GM12878 (cell line): Measurements from ENCODE around the gene TTC39C. TPM values are rescaled to one million over a fixed set of nuclear protein-coding genes. Genes with fewer than 3 reads are reported as not detected.

Source experiments
- ATAC-seq: fragments of 200-7000 bp; cut with Tn5 transposase; 3 replicates; pipeline ENCODE4 v1.9.1; 2020; ENCODE audit warnings: mild to moderate bottlenecking, moderate library complexity
- BruUV-seq: library from RNA; stranded (reverse); fragments of 400-500 nt; replicated peaks from 2 replicates; lab custom pipeline; 2021; lab: Mats Ljungman, UMichigan
- CTCF ChIA-PET: fragments of 300-600 bp; sonication (Branson Sonifier 250); formaldehyde crosslinking; extraction: SDS; loops from one replicate; lab custom pipeline; 2021; ENCODE audit warnings: inconsistent platforms; lab: Yijun Ruan, JAX
- POLR2A ChIA-PET: fragments of 350-600 bp; formaldehyde crosslinking; extraction: SDS; loops from one replicate; lab custom pipeline; 2021; ENCODE audit warnings: inconsistent platforms; lab: Charles Lee
- RAD21 ChIA-PET: fragments of 300-600 bp; sonication (Branson Sonifier 250); formaldehyde crosslinking; loops from one replicate; lab custom pipeline; 2023; ENCODE audit warnings: antibody characterized with exemption; ENCODE audit not compliant: unreplicated experiment; lab: Charles Lee
- SMC1A ChIA-PET: fragments of 300-600 bp; sonication (Branson Sonifier 250); formaldehyde crosslinking; loops from one replicate; lab custom pipeline; 2023; ENCODE audit not compliant: unreplicated experiment, uncharacterized antibody; lab: Charles Lee
- DNase-seq: peaks from one replicate; pipeline ENCODE4 v3.0.0-alpha.2; 2011; ENCODE audit warnings: low read depth, low spot score
- FAIRE-seq: peaks from 3 replicates; lab custom pipeline; 2011; peaks lifted over from hg19 to GRCh38; lab: Jason Lieb, UNC
- H2AFZ ChIP-seq: 2 replicates; pipeline ENCODE4 v1.6.0; 2011; ENCODE audit warnings: low read depth, low read length, control low read depth; ENCODE audit not compliant: control insufficient read depth
- H3K27ac ChIP-seq: 2 replicates; pipeline ENCODE4 v1.5.1; 2011; ENCODE audit warnings: control low read depth; ENCODE audit not compliant: control insufficient read depth, insufficient read depth
- H3K27me3 ChIP-seq, 2 experiments: replicated peaks in 1 of 2; 2 replicates each; pipeline versions ENCODE4 v1.6.0 to v1.6.1; 2011; ENCODE audit warnings: low read length in 1 of 2; ENCODE audit not compliant: control insufficient read depth in 2 of 2, insufficient read depth in 2 of 2
- H3K36me3 ChIP-seq, 2 experiments: 2 replicates each; pipeline ENCODE4 v1.5.1; 2011; ENCODE audit warnings: low read length in 1 of 2; ENCODE audit not compliant: control insufficient read depth in 2 of 2, insufficient read depth in 2 of 2
- H3K4me1 ChIP-seq: 2 replicates; pipeline ENCODE4 v1.6.1; 2011; ENCODE audit warnings: mild to moderate bottlenecking, low read length, moderate library complexity, mixed read lengths; ENCODE audit not compliant: control insufficient read depth, insufficient read depth
- H3K4me2 ChIP-seq: 2 replicates; pipeline ENCODE4 v1.6.0; 2011; ENCODE audit warnings: control low read depth; ENCODE audit not compliant: control insufficient read depth, insufficient read depth
- H3K4me3 ChIP-seq: fragments of 200-600 bp; sonication (generic); 2 replicates; pipeline ENCODE4 v1.5.1; 2016
- H3K79me2 ChIP-seq: 2 replicates; pipeline ENCODE4 v1.6.0; 2011; ENCODE audit warnings: low read length; ENCODE audit not compliant: control insufficient read depth, insufficient read depth
- H3K9ac ChIP-seq: 2 replicates; pipeline ENCODE4 v1.8.0; 2011; ENCODE audit warnings: low read length, control low read depth, mixed read lengths; ENCODE audit not compliant: control insufficient read depth, insufficient read depth
- H3K9me3 ChIP-seq: replicated peaks from 3 replicates; pipeline ENCODE4 v1.5.1; 2011; ENCODE audit warnings: mild to moderate bottlenecking, low read length; ENCODE audit not compliant: control insufficient read depth, insufficient read depth
- H4K20me1 ChIP-seq: 2 replicates; pipeline ENCODE4 v1.6.0; 2011; ENCODE audit not compliant: control insufficient read depth, insufficient read depth
- CEBPZ ChIP-seq: fragments of 150-350 bp; IDR thresholded peaks from 2 replicates; pipeline ENCODE4 v1.6.1; 2016; ENCODE audit warnings: low read depth, low read length
- CHD2 ChIP-seq: IDR thresholded peaks from 2 replicates; pipeline ENCODE4 v1.6.1; 2011; ENCODE audit warnings: low read depth, low read length, improper control_type of control experiment, borderline replicate concordance
- EED ChIP-seq: sonication (generic); IDR thresholded peaks from 2 replicates; pipeline ENCODE4 v1.6.1; 2016; ENCODE audit warnings: antibody characterized with exemption, low read depth
- EGR1 ChIP-seq, 2 experiments: IDR thresholded peaks; 1 replicate in 1 of 2; 2 replicates in 1 of 2; pipeline ENCODE4 v1.6.1; 2011 to 2012; ENCODE audit warnings: low read depth in 2 of 2, low read length in 2 of 2, borderline replicate concordance in 1 of 2, mild to moderate bottlenecking in 1 of 2, moderate library complexity in 1 of 2
- FOS ChIP-seq: IDR thresholded peaks from 3 replicates; pipeline ENCODE4 v1.6.1; 2011; ENCODE audit warnings: borderline replicate concordance; ENCODE audit not compliant: insufficient read length; ENCODE audit errors: extremely low read depth
- FOXM1 ChIP-seq: IDR thresholded peaks from 2 replicates; pipeline ENCODE4 v1.6.1; 2012; ENCODE audit warnings: low read depth, mild to moderate bottlenecking, inconsistent platforms, low read length, moderate library complexity
- IRF4 ChIP-seq: IDR thresholded peaks from 2 replicates; pipeline ENCODE4 v1.6.1; 2011; ENCODE audit warnings: low read depth, low read length
- SKIL ChIP-seq: fragments of 450-650 bp; IDR thresholded peaks from 2 replicates; pipeline ENCODE4 v1.6.1; 2017; ENCODE audit warnings: mild to moderate bottlenecking, low read depth, inconsistent platforms; ENCODE audit not compliant: poor library complexity, severe bottlenecking
- SMC3 ChIP-seq: IDR thresholded peaks from 2 replicates; pipeline ENCODE4 v1.6.1; 2011; ENCODE audit warnings: low read length, improper control_type of control experiment, borderline replicate concordance
- SUPT20H ChIP-seq: IDR thresholded peaks from 2 replicates; pipeline ENCODE4 v1.6.1; 2011; ENCODE audit warnings: low read depth, mild to moderate bottlenecking, low read length, moderate library complexity, borderline replicate concordance; ENCODE audit not compliant: control insufficient read depth
- YY1 ChIP-seq: IDR thresholded peaks from 2 replicates; pipeline ENCODE4 v1.6.1; 2011; ENCODE audit warnings: low read depth, mild to moderate bottlenecking, low read length
- ZNF207 ChIP-seq: fragments of 450-650 bp; IDR thresholded peaks from 2 replicates; pipeline ENCODE4 v1.6.1; 2014; ENCODE audit warnings: antibody characterized with exemption, mild to moderate bottlenecking, borderline replicate concordance
- ZNF217 ChIP-seq: fragments of 450-650 bp; IDR thresholded peaks from 2 replicates; pipeline ENCODE4 v1.6.1; 2017; ENCODE audit warnings: antibody characterized with exemption, mild to moderate bottlenecking
- ZSCAN29 ChIP-seq: fragments of 450-650 bp; IDR thresholded peaks from 2 replicates; pipeline ENCODE4 v1.6.1; 2017; ENCODE audit warnings: mild to moderate bottlenecking, moderate library complexity
- ZZZ3 ChIP-seq: IDR thresholded peaks from 2 replicates; pipeline ENCODE4 v1.6.1; 2011; ENCODE audit warnings: low read depth; ENCODE audit not compliant: control insufficient read depth, insufficient read length
- WGBS: methylation state at CpG from one replicate; pipeline ENCODE4 v1.1.6; 2016; ENCODE audit warnings: low lambda C conversion rate; ENCODE audit not compliant: insufficient replicate concordance, insufficient coverage; ENCODE audit errors: missing lambda C conversion rate; 5-methylcytosine and 5-hydroxymethylcytosine counted together
- in situ Hi-C: fragments of 300-500 bp; cut with MboI; formaldehyde crosslinking; loops from 9 replicates; pipeline ENCODE4 v1.14.3; 2018; ENCODE audit warnings: mixed read lengths
- intact Hi-C: fragments of 100-400 bp; cut with micrococcal nuclease; formaldehyde crosslinking; loops from one replicate; pipeline ENCODE4 v1.14.2; 2022; ENCODE audit not compliant: unreplicated experiment
- polyA plus RNA-seq, 11 experiments: library from polyadenylated mRNA; depleted of rRNA in 4 of 11; unstranded in 6 of 11; stranded (reverse) in 5 of 11; fragments of >200 nt; fragmentation: Nextera tagmentation in 4 of 11; fragmentation: Illumina TruSeq in 1 of 11; extraction: Ambion mirVana in 4 of 11; extraction: Trizol in 1 of 11; gene quantifications; 1 replicate in 1 of 11; 2 replicates in 10 of 11; pipeline versions ENCODE4 v1.2.1 to v1.2.3, GENCODE V29; 2011 to 2016; ENCODE audit warnings: inconsistent platforms in 2 of 11, missing spikeins in 2 of 11, low read depth in 1 of 11
- total RNA-seq, 4 experiments: library from RNA; depleted of rRNA in 3 of 4; stranded (reverse); fragments of >200 nt in 3 of 4; fragmentation: Illumina TruSeq in 1 of 4; extraction: Trizol in 1 of 4; gene quantifications; 2 replicates each; pipeline versions ENCODE4 v1.2.1 to v1.2.3, GENCODE V29; 2013 to 2021
- TF ChIP-seq, protein P1 (sequence below): fragments of 450-650 bp; IDR thresholded peaks from 2 replicates; pipeline ENCODE4 v1.6.1; 2018; ENCODE audit warnings: mild to moderate bottlenecking, low read depth, moderate library complexity; ENCODE audit not compliant: partially characterized antibody

The TTC39C gene
- total and polyA plus RNA-seq, 10 of the 15 experiments (the other 5 are each of a cell fraction or from before 2014, with no cell fraction given) = 21.1 to 91.0 (median 64.8) TPM

DNA sequence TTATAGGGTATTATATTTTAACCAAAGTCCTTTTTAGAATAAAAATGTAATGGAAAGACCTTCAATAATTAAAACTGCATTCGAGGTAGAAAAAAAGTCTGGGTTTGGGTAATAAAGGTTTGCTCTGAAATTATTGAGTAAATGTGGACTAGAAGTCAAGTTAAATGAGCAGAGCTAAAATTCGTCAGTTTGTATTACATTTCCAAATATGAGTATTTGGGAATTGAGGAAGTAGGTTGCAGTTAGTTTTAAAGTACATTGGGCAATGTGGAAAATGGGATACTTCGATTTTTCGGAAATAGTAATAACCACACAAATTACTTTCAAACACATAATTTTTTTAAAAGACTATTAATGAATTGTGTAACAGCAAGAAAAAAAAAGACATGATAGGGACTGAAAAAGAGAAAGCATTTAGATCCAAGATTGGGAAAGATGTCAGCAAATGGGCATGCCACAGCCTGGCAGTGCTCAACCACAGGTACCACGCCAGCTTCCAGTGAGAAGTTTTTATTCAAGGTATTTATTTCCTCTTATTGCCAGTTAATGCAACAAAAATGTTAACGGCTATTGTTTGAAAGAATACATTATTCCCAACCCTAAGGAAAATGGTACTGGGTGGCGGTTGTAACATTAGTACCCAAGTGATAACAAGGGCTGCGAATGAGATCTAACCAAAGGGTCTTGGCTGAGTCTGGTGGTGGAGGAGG is 50.0 kb downstream of the TTC39C start:
- no peak overlapping the region for H3K4me2 ChIP-seq
- H2AFZ ChIP-seq = no peak overlapping the region
- SMC1A ChIA-PET = interaction anchor here (1.2 kb wide), 1 partner anchor 9 kb away, joined by 3 read pairs; no protein-coding TSS in a partner anchor
- in situ Hi-C loops (no loop called here), intact Hi-C loops (no loop called here)
- no TSS peak for BruUV-seq
- H3K9me3 ChIP-seq = 0 out of 3 replicates have a peak, but pooled peaks cover 3% of the 10 kb centered on the region
- no peaks in the 10 kb centered on the region for H3K27me3 ChIP-seq
- H3K4me3 ChIP-seq = no peak overlapping the region
- H4K20me1 ChIP-seq = no peaks in the 10 kb centered on the region
- CTCF ChIA-PET = no interaction called here
- no peak overlapping the region for H3K9ac ChIP-seq
- no peak for ATAC-seq
- H3K27ac ChIP-seq = no peak overlapping the region
- H3K79me2 ChIP-seq = peaks cover 11% of the 10 kb centered on the region
- no peak for DNase-seq
- WGBS = 91% methylated on average over 8 of the region's 8 CpGs
- no peak for FAIRE-seq
- POLR2A ChIA-PET = no interaction called here
- RAD21 ChIA-PET = no interaction called here
- peaks cover 6 to 7% of the 10 kb centered on the region in 2 experiments; a peak in 3 of 4 replicates for H3K36me3 ChIP-seq
- H3K4me1 ChIP-seq = no peaks in the 10 kb centered on the region
- TF ChIP-seq, protein P1, sequence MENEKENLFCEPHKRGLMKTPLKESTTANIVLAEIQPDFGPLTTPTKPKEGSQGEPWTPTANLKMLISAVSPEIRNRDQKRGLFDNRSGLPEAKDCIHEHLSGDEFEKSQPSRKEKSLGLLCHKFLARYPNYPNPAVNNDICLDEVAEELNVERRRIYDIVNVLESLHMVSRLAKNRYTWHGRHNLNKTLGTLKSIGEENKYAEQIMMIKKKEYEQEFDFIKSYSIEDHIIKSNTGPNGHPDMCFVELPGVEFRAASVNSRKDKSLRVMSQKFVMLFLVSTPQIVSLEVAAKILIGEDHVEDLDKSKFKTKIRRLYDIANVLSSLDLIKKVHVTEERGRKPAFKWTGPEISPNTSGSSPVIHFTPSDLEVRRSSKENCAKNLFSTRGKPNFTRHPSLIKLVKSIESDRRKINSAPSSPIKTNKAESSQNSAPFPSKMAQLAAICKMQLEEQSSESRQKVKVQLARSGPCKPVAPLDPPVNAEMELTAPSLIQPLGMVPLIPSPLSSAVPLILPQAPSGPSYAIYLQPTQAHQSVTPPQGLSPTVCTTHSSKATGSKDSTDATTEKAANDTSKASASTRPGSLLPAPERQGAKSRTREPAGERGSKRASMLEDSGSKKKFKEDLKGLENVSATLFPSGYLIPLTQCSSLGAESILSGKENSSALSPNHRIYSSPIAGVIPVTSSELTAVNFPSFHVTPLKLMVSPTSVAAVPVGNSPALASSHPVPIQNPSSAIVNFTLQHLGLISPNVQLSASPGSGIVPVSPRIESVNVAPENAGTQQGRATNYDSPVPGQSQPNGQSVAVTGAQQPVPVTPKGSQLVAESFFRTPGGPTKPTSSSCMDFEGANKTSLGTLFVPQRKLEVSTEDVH = no peak
- TF ChIP-seq SKIL (no peak), FOS (no peak), SUPT20H (no peak), EGR1 (IDR thresholded peaks at IDR 0.05; ENCODE audit: borderline replicate concordance in 1 of 2, low read depth in 2 of 2, low read length in 2 of 2) (no peak), YY1 (no peak), ZZZ3 (no peak), ZNF217 (no peak), FOXM1 (no peak), CEBPZ (no peak), ZNF207 (no peak), IRF4 (no peak), CHD2 (no peak), ZSCAN29 (no peak), SMC3 (no peak), EED (no peak)
